Measurements from ENCODE around the gene COBLL1. TPM values are rescaled to one million over a fixed set of nuclear protein-coding genes. Genes with fewer than 3 reads are reported as not detected.
"Not testable (repeated sequence)": the region's sequence is repeated elsewhere in the genome, so short reads cannot be mapped to it uniquely, and the experiment has no call there.

COBLL1 gene
- total and polyA plus RNA-seq, 3 experiments from 2014 or later = not detected

- Histone ChIP-seq H3K9me3 (ENCODE audit: low read length) (no peaks in the 10 kb centered on the region), H3K36me3 (ENCODE audit: insufficient read depth, low read length) (no peaks in the 10 kb centered on the region), H3K4me3 (ENCODE audit: low read length) (no peak overlapping the region), H3K4me1 (ENCODE audit: insufficient read depth, low read length) (no peaks in the 10 kb centered on the region), H3K27ac (ENCODE audit: low read depth, low read length) (no peak overlapping the region), H3K27me3 (ENCODE audit: insufficient read depth, low read length, poor library complexity, severe bottlenecking) (no peaks in the 10 kb centered on the region)
- peak overlapping the region in 1 of 8 donors; percentile 16 for H3K27ac Mint-ChIP-seq
- POLR2A ChIA-PET = no interaction called here
- no peaks in the 10 kb centered on the region for H3K36me3 Mint-ChIP-seq
- CTCF ChIA-PET = no interaction called here
- peaks cover 0 to 6% (median 0%) of the 10 kb centered on the region in 5 donors for H3K9me3 Mint-ChIP-seq
- H3K4me3 Mint-ChIP-seq = no peak overlapping the region
- DNase-seq = no peak
- H3K4me1 Mint-ChIP-seq = no peaks in the 10 kb centered on the region
- no peaks in the 10 kb centered on the region for H3K27me3 Mint-ChIP-seq
Measured at GRCh38 chr2:164877169-164877568, 35.5 kb upstream of the COBLL1 start.

GRCh38 chr2:164875334-164876205 is 33.9 kb upstream of the COBLL1 start:
- Histone ChIP-seq H3K27me3 (ENCODE audit: insufficient read depth, low read length, poor library complexity, severe bottlenecking) (no peaks in the 10 kb centered on the region), H3K36me3 (ENCODE audit: insufficient read depth, low read length) (no peaks in the 10 kb centered on the region), H3K4me1 (ENCODE audit: insufficient read depth, low read length) (no peaks in the 10 kb centered on the region), H3K4me3 (ENCODE audit: low read length) (no peak overlapping the region), H3K9me3 (ENCODE audit: low read length) (no peaks in the 10 kb centered on the region), H3K27ac (ENCODE audit: low read depth, low read length) (no peak overlapping the region)
- POLR2A ChIA-PET = no interaction called here
- no peak overlapping the region for H3K4me3 Mint-ChIP-seq
- no peaks in the 10 kb centered on the region for H3K4me1 Mint-ChIP-seq
- H3K9me3 Mint-ChIP-seq = peaks cover 0 to 6% (median 0%) of the 10 kb centered on the region in 5 donors
- DNase-seq = no peak
- no peaks in the 10 kb centered on the region for H3K27me3 Mint-ChIP-seq
- CTCF ChIA-PET = no interaction called here
- no peak overlapping the region for H3K27ac Mint-ChIP-seq
- H3K36me3 Mint-ChIP-seq = no peaks in the 10 kb centered on the region

- no peak overlapping the region for H3K4me3 Mint-ChIP-seq
- CTCF ChIA-PET = no interaction called here
- H3K9me3 Mint-ChIP-seq = peaks cover 0 to 3% (median 0%) of the 10 kb centered on the region in 5 donors
- no peak overlapping the region for H3K4me3 ChIP-seq (ENCODE audit: low read length)
- no peaks in the 10 kb centered on the region for H3K4me1 ChIP-seq (ENCODE audit: insufficient read depth, low read length)
- no peaks in the 10 kb centered on the region for H3K27me3 ChIP-seq (ENCODE audit: insufficient read depth, low read length, poor library complexity, severe bottlenecking)
- no peak for DNase-seq
- H3K27ac Mint-ChIP-seq = no peak overlapping the region
- H3K36me3 ChIP-seq (ENCODE audit: insufficient read depth, low read length) = no peaks in the 10 kb centered on the region
- no peaks in the 10 kb centered on the region for H3K36me3 Mint-ChIP-seq
- H3K4me1 Mint-ChIP-seq = no peaks in the 10 kb centered on the region
- no peaks in the 10 kb centered on the region for H3K27me3 Mint-ChIP-seq
- no peaks in the 10 kb centered on the region for H3K9me3 ChIP-seq (ENCODE audit: low read length)
- no peak overlapping the region for H3K27ac ChIP-seq (ENCODE audit: low read depth, low read length)
- POLR2A ChIA-PET = no interaction called here
Measured at GRCh38 chr2:164873210-164873908, 31.7 kb upstream of the COBLL1 start.

GRCh38 chr2:164871404-164871803 is 29.8 kb upstream of the COBLL1 start:
- Mint-ChIP-seq H3K27me3 (no peaks in the 10 kb centered on the region), H3K27ac (no peak overlapping the region), H3K9me3 (peaks cover 0 to 5% (median 0%) of the 10 kb centered on the region in 5 donors), H3K4me1 (no peaks in the 10 kb centered on the region), H3K4me3 (no peak overlapping the region), H3K36me3 (no peaks in the 10 kb centered on the region)
- H3K4me1 ChIP-seq (ENCODE audit: insufficient read depth, low read length) = no peaks in the 10 kb centered on the region
- ChIA-PET CTCF (no interaction called here), POLR2A (no interaction called here)
- no peaks in the 10 kb centered on the region for H3K9me3 ChIP-seq (ENCODE audit: low read length)
- no peak overlapping the region for H3K27ac ChIP-seq (ENCODE audit: low read depth, low read length)
- no peaks in the 10 kb centered on the region for H3K36me3 ChIP-seq (ENCODE audit: insufficient read depth, low read length)
- no peak for DNase-seq
- H3K4me3 ChIP-seq (ENCODE audit: low read length) = no peak overlapping the region
- no peaks in the 10 kb centered on the region for H3K27me3 ChIP-seq (ENCODE audit: insufficient read depth, low read length, poor library complexity, severe bottlenecking)

- Mint-ChIP-seq H3K9me3 (peaks cover 0 to 3% (median 2%) of the 10 kb centered on the region in 5 donors), H3K27ac (no peak overlapping the region), H3K4me1 (no peaks in the 10 kb centered on the region), H3K27me3 (no peaks in the 10 kb centered on the region), H3K36me3 (no peaks in the 10 kb centered on the region), H3K4me3 (no peak overlapping the region)
- DNase-seq = no peak
- POLR2A ChIA-PET = no interaction called here
- Histone ChIP-seq H3K9me3 (ENCODE audit: low read length) (no peaks in the 10 kb centered on the region), H3K27me3 (ENCODE audit: insufficient read depth, low read length, poor library complexity, severe bottlenecking) (no peaks in the 10 kb centered on the region), H3K4me3 (ENCODE audit: low read length) (no peak overlapping the region), H3K36me3 (ENCODE audit: insufficient read depth, low read length) (no peaks in the 10 kb centered on the region), H3K27ac (ENCODE audit: low read depth, low read length) (no peak overlapping the region), H3K4me1 (ENCODE audit: insufficient read depth, low read length) (no peaks in the 10 kb centered on the region)
- CTCF ChIA-PET = no interaction called here
Measured at GRCh38 chr2:164869420-164869772, 27.8 kb upstream of the COBLL1 start.

GRCh38 chr2:164868563-164869419 is 27.2 kb upstream of the COBLL1 start:
- Mint-ChIP-seq H3K9me3 (peaks cover 0 to 4% (median 2%) of the 10 kb centered on the region in 5 donors), H3K36me3 (no peaks in the 10 kb centered on the region), H3K4me3 (no peak overlapping the region), H3K4me1 (no peaks in the 10 kb centered on the region), H3K27ac (no peak overlapping the region), H3K27me3 (no peaks in the 10 kb centered on the region)
- Histone ChIP-seq H3K4me3 (ENCODE audit: low read length) (no peak overlapping the region), H3K27me3 (ENCODE audit: insufficient read depth, low read length, poor library complexity, severe bottlenecking) (no peaks in the 10 kb centered on the region), H3K27ac (ENCODE audit: low read depth, low read length) (no peak overlapping the region), H3K4me1 (ENCODE audit: insufficient read depth, low read length) (no peaks in the 10 kb centered on the region), H3K9me3 (ENCODE audit: low read length) (no peaks in the 10 kb centered on the region), H3K36me3 (ENCODE audit: insufficient read depth, low read length) (no peaks in the 10 kb centered on the region)
- ChIA-PET POLR2A (no interaction called here), CTCF (no interaction called here)
- no peak for DNase-seq

GRCh38 chr2:164867779-164868397 is 26.3 kb upstream of the COBLL1 start:
- Histone ChIP-seq H3K4me1 (ENCODE audit: insufficient read depth, low read length) (no peaks in the 10 kb centered on the region), H3K36me3 (ENCODE audit: insufficient read depth, low read length) (no peaks in the 10 kb centered on the region), H3K27ac (ENCODE audit: low read depth, low read length) (no peak overlapping the region), H3K27me3 (ENCODE audit: insufficient read depth, low read length, poor library complexity, severe bottlenecking) (no peaks in the 10 kb centered on the region), H3K4me3 (ENCODE audit: low read length) (no peak overlapping the region), H3K9me3 (ENCODE audit: low read length) (no peaks in the 10 kb centered on the region)
- POLR2A ChIA-PET = no interaction called here
- H3K27ac Mint-ChIP-seq = no peak overlapping the region
- H3K36me3 Mint-ChIP-seq = no peaks in the 10 kb centered on the region
- no peaks in the 10 kb centered on the region for H3K4me1 Mint-ChIP-seq
- no peak overlapping the region for H3K4me3 Mint-ChIP-seq
- peaks cover 0 to 9% (median 2%) of the 10 kb centered on the region in 5 donors for H3K9me3 Mint-ChIP-seq
- no peaks in the 10 kb centered on the region for H3K27me3 Mint-ChIP-seq
- DNase-seq = no peak
- CTCF ChIA-PET = no interaction called here

- H3K4me3 ChIP-seq (ENCODE audit: low read length); CTCF ChIA-PET; H3K36me3 Mint-ChIP-seq: not testable (repeated sequence)
Measured at GRCh38 chr2:164866381-164866780, 24.8 kb upstream of the COBLL1 start.

More at GRCh38 chr2:164866381-164866780, 24.8 kb upstream of the COBLL1 start:
- H3K36me3 ChIP-seq (ENCODE audit: insufficient read depth, low read length); H3K27ac Mint-ChIP-seq; H3K4me1 Mint-ChIP-seq; H3K4me3 Mint-ChIP-seq; H3K4me1 ChIP-seq (ENCODE audit: insufficient read depth, low read length); POLR2A ChIA-PET; DNase-seq; H3K27me3 Mint-ChIP-seq; H3K27me3 ChIP-seq (ENCODE audit: insufficient read depth, low read length, poor library complexity, severe bottlenecking); H3K27ac ChIP-seq (ENCODE audit: low read depth, low read length); H3K9me3 ChIP-seq (ENCODE audit: low read length); H3K9me3 Mint-ChIP-seq: not testable (repeated sequence)

All from CD8-positive, alpha-beta memory T cell (primary cell).